Naive thymus-derived CD4-positive, alpha-beta T cell (primary cell): ENCODE measurements around the gene ZBTB40. TPM values are rescaled to one million over a fixed set of nuclear protein-coding genes. Genes with fewer than 3 reads are reported as not detected.
A peak's percentile ranks its signal among the peaks of the same experiment; 100 is the strongest.

Experiments used
- ATAC-seq: fragments of 150-1000 bp; cut with Tn5 transposase; 2 replicates; pipeline ENCODE4 v1.10.0; 2021; ENCODE audit warnings: mild to moderate bottlenecking, moderate library complexity
- CTCF ChIA-PET: fragments of 350-600 bp; sonication (Branson Sonifier 250); formaldehyde crosslinking; loops from one replicate; lab custom pipeline; 2021; ENCODE audit warnings: antibody characterized with exemption; lab: Charles Lee
- POLR2A ChIA-PET: fragments of 350-600 bp; sonication (Branson Sonifier 250); formaldehyde crosslinking; loops from one replicate; lab custom pipeline; 2021; ENCODE audit warnings: antibody characterized with exemption, inconsistent platforms; lab: Charles Lee
- DNase-seq, 9 donors: peaks; one replicate each; pipeline versions ENCODE4 v3.0.0 to v3.0.0-alpha.2; 2020 to 2022; ENCODE audit warnings: mixed read lengths in 1 of 9
- H3K27ac ChIP-seq: one replicate; pipeline ENCODE4 v1.7.0; 2013; ENCODE audit warnings: mild to moderate bottlenecking, low read depth, low read length, moderate library complexity
- H3K27me3 ChIP-seq, 2 donors: one replicate each; pipeline ENCODE4 v1.7.0; 2013; ENCODE audit warnings: low read length in 2 of 2, mild to moderate bottlenecking in 2 of 2, moderate library complexity in 2 of 2; ENCODE audit not compliant: control insufficient read depth in 2 of 2, insufficient read depth in 2 of 2
- H3K36me3 ChIP-seq, 3 experiments: 1 replicate in 2 of 3; 2 replicates in 1 of 3; pipeline ENCODE4 v1.7.0; 2013; ENCODE audit warnings: low read length in 3 of 3, mild to moderate bottlenecking in 3 of 3, moderate library complexity in 1 of 3; ENCODE audit not compliant: insufficient read depth in 3 of 3, control insufficient read depth in 2 of 3
- H3K4me1 ChIP-seq, 2 donors: one replicate each; pipeline ENCODE4 v1.7.0; 2013; ENCODE audit warnings: low read length in 2 of 2, mild to moderate bottlenecking in 2 of 2, moderate library complexity in 1 of 2; ENCODE audit not compliant: control insufficient read depth in 2 of 2, insufficient read depth in 2 of 2
- H3K4me3 ChIP-seq: 2 replicates; pipeline ENCODE4 v1.7.0; 2013; ENCODE audit warnings: mild to moderate bottlenecking, low read length
- H3K9me3 ChIP-seq, 3 experiments: 1 replicate in 2 of 3; 2 replicates in 1 of 3; pipeline ENCODE4 v1.7.0; 2013; ENCODE audit warnings: low read length in 3 of 3; ENCODE audit not compliant: control insufficient read depth in 2 of 3
- H3K27ac Mint-ChIP-seq, 9 donors: one replicate each; pipeline ENCODE4 v1.8.0; 2020 to 2022; ENCODE audit warnings: mixed read lengths in 9 of 9, mild to moderate bottlenecking in 8 of 9, moderate library complexity in 5 of 9, inconsistent platforms in 2 of 9
- H3K27me3 Mint-ChIP-seq, 5 donors: one replicate each; pipeline ENCODE4 v1.8.0; 2021 to 2022; ENCODE audit warnings: mixed read lengths in 5 of 5, mild to moderate bottlenecking in 1 of 5
- H3K36me3 Mint-ChIP-seq, 5 donors: one replicate each; pipeline ENCODE4 v1.8.0; 2020 to 2022; ENCODE audit warnings: mixed read lengths in 5 of 5, mild to moderate bottlenecking in 3 of 5, inconsistent platforms in 1 of 5
- H3K4me1 Mint-ChIP-seq, 7 donors: one replicate each; pipeline ENCODE4 v1.8.0; 2020 to 2022; ENCODE audit warnings: mixed read lengths in 7 of 7, mild to moderate bottlenecking in 3 of 7, inconsistent platforms in 1 of 7
- H3K4me3 Mint-ChIP-seq, 10 donors: one replicate each; pipeline ENCODE4 v1.8.0; 2020 to 2022; ENCODE audit warnings: mild to moderate bottlenecking in 10 of 10, mixed read lengths in 10 of 10, moderate library complexity in 6 of 10, inconsistent platforms in 2 of 10
- H3K9me3 Mint-ChIP-seq, 11 donors: one replicate each; pipeline ENCODE4 v1.8.0; 2020 to 2022; ENCODE audit warnings: mixed read lengths in 11 of 11, mild to moderate bottlenecking in 4 of 11, inconsistent platforms in 1 of 11, moderate library complexity in 1 of 11
- intact Hi-C, 2 donors: fragments of 100-400 bp; cut with micrococcal nuclease; formaldehyde crosslinking; loops; one replicate each; pipeline ENCODE4 v1.15.1; 2023
- polyA plus RNA-seq, 2 donors: library from polyadenylated mRNA; unstranded; fragments of 300-500 nt; fragmentation: Illumina TruSeq; gene quantifications; one replicate each; pipeline ENCODE4 v1.2.3, GENCODE V29; 2021
- total RNA-seq, 6 experiments: library from RNA in 5 of 6; stranded (reverse) in 5 of 6; gene quantifications; 1 replicate in 5 of 6; 2 replicates in 1 of 6; pipeline ENCODE4 v1.2.3 and lab custom pipeline; 2021 to 2026

The ZBTB40 gene
- total and polyA plus RNA-seq, 7 experiments from 2014 or later: 5.7 to 60.6 (median 35.9) TPM

- CTCF ChIA-PET: no interaction called here
- intact Hi-C loops: no loop called here
- H3K4me1 Mint-ChIP-seq: peaks cover 4 to 80% (median 67%) of the 10 kb centered on the region in 7 donors
Measured at GRCh38 chr1:22461678-22462527, 10.3 kb downstream of the ZBTB40 start.

GRCh38 chr1:22462928-22463327 lies 11.3 kb downstream of the ZBTB40 start:
- no peaks in the 10 kb centered on the region for H3K27me3 Mint-ChIP-seq
- CTCF ChIA-PET: no interaction called here
- DNase-seq (no peak), ATAC-seq (no peak)
- no peak overlapping the region for H3K4me3 Mint-ChIP-seq
- Histone ChIP-seq H3K27ac (no peak overlapping the region), H3K4me1 (no peaks in the 10 kb centered on the region), H3K27me3 (no peaks in the 10 kb centered on the region), H3K36me3 (no peaks in the 10 kb centered on the region), H3K9me3 (peaks cover 0 to 5% (median 0%) of the 10 kb centered on the region in 3 experiments), H3K4me3 (no peak overlapping the region)
- POLR2A ChIA-PET: no interaction called here
- peaks cover 0 to 32% (median 10%) of the 10 kb centered on the region in 5 donors for H3K36me3 Mint-ChIP-seq
- peaks cover 0 to 6% (median 0%) of the 10 kb centered on the region in 11 donors for H3K9me3 Mint-ChIP-seq
- H3K27ac Mint-ChIP-seq: no peak overlapping the region
- intact Hi-C loops: no loop called here
- peaks cover 4 to 78% (median 64%) of the 10 kb centered on the region in 7 donors for H3K4me1 Mint-ChIP-seq

More at GRCh38 chr1:22461678-22462527, 10.3 kb downstream of the ZBTB40 start:
- Mint-ChIP-seq H3K27ac (no peak overlapping the region), H3K9me3 (peaks cover 0 to 6% (median 0%) of the 10 kb centered on the region in 11 donors), H3K27me3 (no peaks in the 10 kb centered on the region), H3K4me3 (peak overlapping the region in 1 of 10 donors; percentile 6), H3K36me3 (peaks cover 0 to 32% (median 10%) of the 10 kb centered on the region in 5 donors)
- H3K9me3 ChIP-seq: peaks cover 0 to 5% (median 0%) of the 10 kb centered on the region in 3 experiments
- POLR2A ChIA-PET: no interaction called here
- no peaks in the 10 kb centered on the region for H3K36me3 ChIP-seq
- H3K4me3 ChIP-seq: no peak overlapping the region
- H3K27ac ChIP-seq: no peak overlapping the region
- DNase-seq (no peak), ATAC-seq (no peak)
- no peaks in the 10 kb centered on the region for H3K4me1 ChIP-seq
- H3K27me3 ChIP-seq: no peaks in the 10 kb centered on the region

- ChIA-PET POLR2A (interaction anchor here (1.1 to 1.2 kb wide), 2 partner anchors 8 to 12 kb away, joined by 3 read pairs; no protein-coding TSS in a partner anchor), CTCF (no interaction called here)
- H3K36me3 ChIP-seq: no peaks in the 10 kb centered on the region
- peaks cover 0 to 5% (median 0%) of the 10 kb centered on the region in 3 experiments for H3K9me3 ChIP-seq
- H3K4me1 ChIP-seq: no peaks in the 10 kb centered on the region
- peaks cover 0 to 32% (median 10%) of the 10 kb centered on the region in 5 donors for H3K36me3 Mint-ChIP-seq
- H3K27ac ChIP-seq: no peak overlapping the region
- H3K27ac Mint-ChIP-seq: no peak overlapping the region
- H3K4me1 Mint-ChIP-seq: peaks cover 5 to 72% (median 62%) of the 10 kb centered on the region in 7 donors
- no peak overlapping the region for H3K4me3 ChIP-seq
- no peaks in the 10 kb centered on the region for H3K27me3 Mint-ChIP-seq
- H3K4me3 Mint-ChIP-seq: no peak overlapping the region
- DNase-seq (no peak), ATAC-seq (no peak)
- H3K9me3 Mint-ChIP-seq: peaks cover 0 to 6% (median 0%) of the 10 kb centered on the region in 11 donors
- intact Hi-C loops: no loop called here
- H3K27me3 ChIP-seq: no peaks in the 10 kb centered on the region
Measured at GRCh38 chr1:22465015-22465565, 13.4 kb downstream of the ZBTB40 start.

- Histone ChIP-seq H3K36me3 (no peaks in the 10 kb centered on the region), H3K4me3 (no peak overlapping the region), H3K27ac (no peak overlapping the region), H3K27me3 (no peaks in the 10 kb centered on the region), H3K4me1 (no peaks in the 10 kb centered on the region), H3K9me3 (peaks cover 0 to 5% (median 0%) of the 10 kb centered on the region in 3 experiments)
- ChIA-PET POLR2A (no interaction called here), CTCF (no interaction called here)
- Mint-ChIP-seq H3K36me3 (peaks cover 0 to 32% (median 10%) of the 10 kb centered on the region in 5 donors), H3K27ac (no peak overlapping the region), H3K4me3 (no peak overlapping the region), H3K4me1 (peaks cover 8 to 70% (median 63%) of the 10 kb centered on the region in 7 donors), H3K9me3 (peaks cover 0 to 6% (median 0%) of the 10 kb centered on the region in 11 donors), H3K27me3 (no peaks in the 10 kb centered on the region)
- intact Hi-C loops: no loop called here
- DNase-seq (no peak), ATAC-seq (no peak)
Measured at GRCh38 chr1:22465671-22466070, 14.0 kb downstream of the ZBTB40 start.

- ATAC-seq: no peak
- Mint-ChIP-seq H3K9me3 (peaks cover 0 to 5% (median 0%) of the 10 kb centered on the region in 11 donors), H3K4me1 (peaks cover 4 to 65% (median 56%) of the 10 kb centered on the region in 7 donors), H3K27me3 (no peaks in the 10 kb centered on the region), H3K4me3 (no peak overlapping the region), H3K36me3 (peaks cover 0 to 21% (median 18%) of the 10 kb centered on the region in 5 donors), H3K27ac (no peak overlapping the region)
- H3K27me3 ChIP-seq: no peaks in the 10 kb centered on the region
- no peaks in the 10 kb centered on the region for H3K4me1 ChIP-seq
- no peak overlapping the region for H3K4me3 ChIP-seq
- ChIA-PET POLR2A (no interaction called here), CTCF (no interaction called here)
- no peak for DNase-seq
- H3K36me3 ChIP-seq: no peaks in the 10 kb centered on the region
- intact Hi-C loops: no loop called here
- no peaks in the 10 kb centered on the region for H3K9me3 ChIP-seq
- H3K27ac ChIP-seq: no peak overlapping the region
Measured at GRCh38 chr1:22470227-22470626, 18.6 kb downstream of the ZBTB40 start.

GRCh38 chr1:22471078-22471477 lies 19.4 kb downstream of the ZBTB40 start:
- H3K27ac ChIP-seq: no peak overlapping the region
- POLR2A ChIA-PET: no interaction called here
- Mint-ChIP-seq H3K4me3 (no peak overlapping the region), H3K4me1 (peaks cover 4 to 67% (median 59%) of the 10 kb centered on the region in 7 donors), H3K27ac (no peak overlapping the region), H3K36me3 (peaks cover 0 to 19% (median 16%) of the 10 kb centered on the region in 5 donors), H3K27me3 (no peaks in the 10 kb centered on the region), H3K9me3 (peaks cover 0 to under 1% (median 0%) of the 10 kb centered on the region in 11 donors)
- H3K27me3 ChIP-seq: no peaks in the 10 kb centered on the region
- no peak for DNase-seq
- ATAC-seq: no peak
- H3K4me3 ChIP-seq: no peak overlapping the region
- CTCF ChIA-PET: no interaction called here
- no peaks in the 10 kb centered on the region for H3K36me3 ChIP-seq
- intact Hi-C loops: no loop called here
- no peaks in the 10 kb centered on the region for H3K9me3 ChIP-seq
- H3K4me1 ChIP-seq: no peaks in the 10 kb centered on the region
